GM12891 (cell line): ENCODE data around the gene EML1.

Experiments used
- PAX5 ChIP-seq: IDR thresholded peaks from 2 replicates; pipeline ENCODE4 v1.6.1; 2011; ENCODE audit warnings: low read length, moderate library complexity, mild to moderate bottlenecking; ENCODE audit not compliant: insufficient read depth, severe bottlenecking
- POLR2A ChIP-seq: IDR thresholded peaks from 2 replicates; pipeline ENCODE4 v1.6.1; 2011; ENCODE audit warnings: low read depth, low read length, control low read depth
- POLR2AphosphoS5 ChIP-seq: IDR thresholded peaks from 2 replicates; pipeline ENCODE4 v1.6.1; 2011; ENCODE audit warnings: low read depth, low read length, control low read depth
- POU2F2 ChIP-seq: IDR thresholded peaks from 2 replicates; pipeline ENCODE4 v1.6.1; 2011; ENCODE audit warnings: low read depth, mild to moderate bottlenecking, control low read depth, low read length, moderate library complexity
- SPI1 ChIP-seq: IDR thresholded peaks from 2 replicates; pipeline ENCODE4 v1.6.1; 2011; ENCODE audit warnings: low read depth, low read length, control low read depth
- TAF1 ChIP-seq: IDR thresholded peaks from 2 replicates; pipeline ENCODE4 v1.6.1; 2011; ENCODE audit warnings: low read depth, low read length, control low read depth

DNA sequence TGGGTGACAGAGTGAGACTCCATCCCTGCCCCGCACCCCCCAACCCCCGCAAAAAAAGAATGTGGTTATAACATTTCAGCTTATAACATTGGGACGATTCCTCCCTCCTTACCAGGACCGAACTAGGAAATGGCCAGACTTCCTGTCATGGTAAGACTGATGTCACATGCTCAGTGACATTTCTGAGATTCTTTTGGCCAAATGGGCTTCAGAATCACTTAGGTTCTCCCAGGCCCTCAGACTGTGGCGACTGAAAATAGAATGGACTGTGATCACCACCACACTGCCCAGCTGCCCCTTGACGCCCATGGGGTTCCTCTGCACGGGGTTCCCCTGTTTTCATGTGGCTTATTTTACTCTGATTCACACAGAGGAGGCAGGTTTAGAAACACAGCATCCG lies 157.0 kb downstream of the EML1 start:
- no peak for TF ChIP-seq POLR2A
- no peak for TF ChIP-seq POLR2AphosphoS5
- TF ChIP-seq SPI1 = no peak
- TF ChIP-seq TAF1 = no peak
- TF ChIP-seq POU2F2 = no peak
- TF ChIP-seq PAX5 = no peak
